IMR-90 (cell line): ENCODE data around the gene TBC1D10A. TPM values are rescaled to one million over a fixed set of nuclear protein-coding genes. Genes with fewer than 3 reads are reported as not detected.
A peak's percentile ranks its signal among the peaks of the same experiment; 100 is the strongest.

Experiments used
- ATAC-seq: fragments of 200-7000 bp; cut with Tn5 transposase; 2 replicates; pipeline ENCODE4 v1.9.1; 2020; ENCODE audit warnings: low read depth, mild to moderate bottlenecking, moderate library complexity
- BruUV-seq: library from RNA; stranded (reverse); fragments of 400-500 nt; replicated peaks from 2 replicates; lab custom pipeline; 2021; lab: Mats Ljungman, UMichigan
- CTCF ChIA-PET: fragments of 300-600 bp; formaldehyde crosslinking; extraction: SDS; loops from one replicate; lab custom pipeline; 2021; ENCODE audit warnings: antibody characterized with exemption; lab: Yijun Ruan, JAX
- POLR2A ChIA-PET: fragments of 300-600 bp; sonication (Branson Sonifier 250); formaldehyde crosslinking; loops from one replicate; lab custom pipeline; 2022; ENCODE audit warnings: antibody characterized with exemption; ENCODE audit not compliant: unreplicated experiment; lab: Charles Lee
- DNase-seq: peaks from one replicate; pipeline ENCODE4 v3.0.0; 2013
- H2AFZ ChIP-seq: replicated peaks from 2 replicates; pipeline ENCODE3; 2013; ENCODE audit warnings: low read length, mild to moderate bottlenecking; ENCODE audit not compliant: poor library complexity
- H2AK5ac ChIP-seq: 2 replicates; pipeline ENCODE4 v1.6.1; 2013; ENCODE audit warnings: low read depth, low read length, inconsistent platforms
- H2AK9ac ChIP-seq: replicated peaks from 2 replicates; pipeline ENCODE3; 2013; ENCODE audit warnings: mild to moderate bottlenecking, low read depth, low read length, moderate library complexity; ENCODE audit not compliant: poor library complexity
- H2BK120ac ChIP-seq: 2 replicates; pipeline ENCODE4 v1.6.1; 2013; ENCODE audit warnings: low read depth, low read length, inconsistent platforms
- H2BK15ac ChIP-seq: 3 replicates; pipeline ENCODE4 v1.6.1; 2013; ENCODE audit warnings: low read depth, low read length, inconsistent platforms
- H2BK20ac ChIP-seq: 2 replicates; pipeline ENCODE4 v1.6.1; 2013; ENCODE audit warnings: low read depth, mild to moderate bottlenecking, inconsistent platforms, low read length, moderate library complexity
- H2BK5ac ChIP-seq: 2 replicates; pipeline ENCODE4 v1.6.1; 2013; ENCODE audit warnings: mild to moderate bottlenecking, low read depth, low read length, inconsistent platforms; ENCODE audit not compliant: poor library complexity, severe bottlenecking
- H3K14ac ChIP-seq: replicated peaks from 2 replicates; pipeline ENCODE4 v1.6.1; 2013; ENCODE audit warnings: low read depth, low read length, inconsistent platforms
- H3K18ac ChIP-seq: 2 replicates; pipeline ENCODE4 v1.6.1; 2013; ENCODE audit warnings: low read depth, low read length, control low read depth
- H3K23ac ChIP-seq: 2 replicates; pipeline ENCODE4 v1.6.1; 2013; ENCODE audit warnings: low read depth, low read length, inconsistent platforms
- H3K27ac ChIP-seq: 2 replicates; pipeline ENCODE4 v1.5.1; 2013; ENCODE audit warnings: mild to moderate bottlenecking, control low read depth, low read length; ENCODE audit not compliant: insufficient read depth
- H3K27me3 ChIP-seq: 2 replicates; pipeline ENCODE4 v1.6.1; 2013; ENCODE audit warnings: low read length; ENCODE audit not compliant: control insufficient read depth, insufficient read depth
- H3K36me3 ChIP-seq: 2 replicates; pipeline ENCODE4 v1.6.1; 2013; ENCODE audit warnings: low read length, mixed read lengths; ENCODE audit not compliant: control insufficient read depth, insufficient read depth
- H3K4ac ChIP-seq: 2 replicates; pipeline ENCODE4 v1.6.1; 2013; ENCODE audit warnings: low read depth, low read length, inconsistent platforms
- H3K4me1 ChIP-seq: 2 replicates; pipeline ENCODE4 v1.6.1; 2013; ENCODE audit warnings: low read length, mixed read lengths; ENCODE audit not compliant: control insufficient read depth, insufficient read depth
- H3K4me2 ChIP-seq: 2 replicates; pipeline ENCODE4 v1.6.1; 2013; ENCODE audit warnings: low read depth, mild to moderate bottlenecking, control low read depth, low read length, moderate library complexity
- H3K4me3 ChIP-seq: 2 replicates; pipeline ENCODE4 v1.5.1; 2013; ENCODE audit warnings: low read depth, mild to moderate bottlenecking, control low read depth, low read length, moderate library complexity; ENCODE audit not compliant: insufficient read depth
- H3K56ac ChIP-seq: 2 replicates; pipeline ENCODE4 v1.6.1; 2013; ENCODE audit warnings: low read length, inconsistent platforms; ENCODE audit not compliant: insufficient read depth; ENCODE audit errors: extremely low read depth
- H3K79me1 ChIP-seq, 2 experiments: 2 replicates each; pipeline ENCODE4 v1.6.1; 2013; ENCODE audit warnings: low read length in 2 of 2, inconsistent platforms in 1 of 2, low read depth in 1 of 2
- H3K9ac ChIP-seq: 2 replicates; pipeline ENCODE4 v1.6.1; 2013; ENCODE audit warnings: low read depth, low read length, control low read depth
- H3K9me1 ChIP-seq: 2 replicates; pipeline ENCODE4 v1.6.1; 2013; ENCODE audit warnings: low read length, inconsistent platforms; ENCODE audit not compliant: insufficient read depth
- H3K9me3 ChIP-seq: 2 replicates; pipeline ENCODE4 v1.6.1; 2013; ENCODE audit warnings: low read length; ENCODE audit not compliant: control insufficient read depth, insufficient read depth
- H4K20me1 ChIP-seq: 2 replicates; pipeline ENCODE4 v1.6.1; 2013; ENCODE audit warnings: low read length, inconsistent platforms; ENCODE audit not compliant: insufficient read depth
- H4K5ac ChIP-seq: 2 replicates; pipeline ENCODE4 v1.6.1; 2013; ENCODE audit warnings: mild to moderate bottlenecking, low read depth, low read length, control low read depth
- H4K8ac ChIP-seq, 2 experiments: 2 replicates each; pipeline ENCODE4 v1.6.1; 2013; ENCODE audit warnings: low read depth in 2 of 2, low read length in 2 of 2, control low read depth in 1 of 2, inconsistent platforms in 1 of 2
- H4K91ac ChIP-seq: 2 replicates; pipeline ENCODE4 v1.6.1; 2013; ENCODE audit warnings: low read depth, low read length, inconsistent platforms; ENCODE audit not compliant: insufficient read depth
- BHLHE40 ChIP-seq: fragments of 150-350 bp; IDR thresholded peaks from 2 replicates; pipeline ENCODE4 v1.6.1; 2016; ENCODE audit warnings: mild to moderate bottlenecking, low read depth, low read length
- CEBPB ChIP-seq: IDR thresholded peaks from 2 replicates; pipeline ENCODE4 v1.6.1; 2012; ENCODE audit warnings: low read depth, low read length, improper control_type of control experiment
- CHD1 ChIP-seq: IDR thresholded peaks from 2 replicates; pipeline ENCODE4 v1.6.1; 2012; ENCODE audit warnings: low read depth, low read length, improper control_type of control experiment
- CTCF ChIP-seq: conservative IDR thresholded peaks from 2 replicates; pipeline ENCODE4 v1.5.1; 2012; ENCODE audit warnings: mild to moderate bottlenecking, low read depth, low read length, improper control_type of control experiment
- ELK1 ChIP-seq: fragments of 150-350 bp; IDR thresholded peaks from 2 replicates; pipeline ENCODE4 v1.6.1; 2016; ENCODE audit warnings: low read depth, mild to moderate bottlenecking, low read length, moderate library complexity, borderline replicate concordance
- FOS ChIP-seq: fragments of 150-350 bp; IDR thresholded peaks from 2 replicates; pipeline ENCODE4 v1.6.1; 2016; ENCODE audit warnings: low read depth, low read length
- MAFK ChIP-seq: IDR thresholded peaks from 2 replicates; pipeline ENCODE4 v1.6.1; 2012; ENCODE audit warnings: low read depth, low read length, improper control_type of control experiment
- MAZ ChIP-seq: IDR thresholded peaks from 2 replicates; pipeline ENCODE4 v1.6.1; 2012; ENCODE audit warnings: low read depth, mild to moderate bottlenecking, low read length, improper control_type of control experiment, moderate library complexity, borderline replicate concordance
- MXI1 ChIP-seq: IDR thresholded peaks from 2 replicates; pipeline ENCODE4 v1.6.1; 2012; ENCODE audit warnings: low read depth, mild to moderate bottlenecking, low read length, moderate library complexity, borderline replicate concordance
- NFE2L2 ChIP-seq: fragments of 150-350 bp; IDR thresholded peaks from 2 replicates; pipeline ENCODE4 v1.6.1; 2016; ENCODE audit warnings: low read depth, mild to moderate bottlenecking, low read length
- POLR2A ChIP-seq: IDR thresholded peaks from 2 replicates; pipeline ENCODE4 v1.6.1; 2012; ENCODE audit warnings: mild to moderate bottlenecking, low read depth, low read length
- RAD21 ChIP-seq: IDR thresholded peaks from 2 replicates; pipeline ENCODE4 v1.6.1; 2012; ENCODE audit warnings: low read length, improper control_type of control experiment
- RFX5 ChIP-seq: IDR thresholded peaks from 2 replicates; pipeline ENCODE4 v1.8.0; 2012; ENCODE audit warnings: low read depth, mild to moderate bottlenecking, low read length, moderate library complexity
- WGBS, 2 experiments: methylation state at CpG; one replicate each; pipeline versions ENCODE4 v1.1.5 to v1.1.7; 2013; ENCODE audit warnings: missing lambda C conversion rate in 2 of 2; ENCODE audit not compliant: insufficient read length in 1 of 2; ENCODE audit errors: extremely low coverage in 2 of 2; 5-methylcytosine and 5-hydroxymethylcytosine counted together
- dilution Hi-C: fragments of 300-500 bp; cut with HindIII; formaldehyde crosslinking; loops from one replicate; pipeline ENCODE4 v1.14.3; 2018; ENCODE audit warnings: low sequenced_read_pairs; ENCODE audit not compliant: unreplicated experiment
- in situ Hi-C: fragments of 300-500 bp; cut with MboI; formaldehyde crosslinking; loops from 3 replicates; pipeline ENCODE4 v1.14.3; 2019; ENCODE audit warnings: low sequenced_read_pairs, inconsistent platforms, mixed read lengths
- intact Hi-C: fragments of 100-400 bp; cut with micrococcal nuclease; formaldehyde crosslinking; loops from 2 replicates; pipeline ENCODE4 v1.10.0; 2022
- polyA plus RNA-seq, 3 experiments: library from polyadenylated mRNA; depleted of rRNA; stranded (reverse); fragments of >200 nt; gene quantifications; 2 replicates each; pipeline ENCODE4 v1.2.3, GENCODE V29; 2012; ENCODE audit warnings: low replicate concordance in 1 of 3
- total RNA-seq: library from RNA; depleted of rRNA; stranded (reverse); fragments of >200 nt; gene quantifications from 2 replicates; pipeline ENCODE4 v1.2.3, GENCODE V29; 2012

TBC1D10A gene
- total and polyA plus RNA-seq, 2 of the 4 experiments (the other 2 are of a cell fraction) = 16.3 to 33.1 TPM

- TF ChIP-seq ELK1 (no peak), CHD1 (no peak), NFE2L2 (no peak), MXI1 (no peak)
These were observed 63.6 kb downstream of the TBC1D10A start (continued) for GRCh38 chr22:30262917-30263741.

DNA sequence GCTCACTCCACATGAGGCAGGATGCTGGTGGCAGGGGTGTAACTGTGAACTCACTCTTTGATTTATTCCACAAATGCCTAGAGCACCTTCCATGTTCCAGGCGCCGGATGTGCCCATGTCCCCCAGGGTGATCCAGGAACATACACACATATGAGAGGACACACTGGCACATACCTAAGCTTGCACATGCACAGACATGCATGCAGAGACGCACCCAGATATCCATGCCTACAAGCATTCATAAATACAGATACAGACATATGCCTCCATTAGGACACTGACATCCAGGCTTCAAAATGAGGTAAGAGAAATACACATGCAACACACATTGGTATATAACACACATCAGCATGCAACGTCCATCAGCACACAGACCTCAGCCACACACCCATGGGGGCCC, 64.6 kb downstream of the TBC1D10A start:
- Histone ChIP-seq H3K9me1 (no peaks in the 10 kb centered on the region; the same call in 1 of the 2 replicates), H3K23ac (no peak overlapping the region), H3K56ac (no peak overlapping the region), H3K4me3 (no peak overlapping the region), H3K9ac (no peak overlapping the region), H4K5ac (no peak overlapping the region; the same call in 1 of the 2 replicates), H2BK120ac (no peak overlapping the region), H2AK9ac (no peak overlapping the region), H2BK15ac (no peak overlapping the region), H3K14ac (no peak overlapping the region), H3K18ac (no peak overlapping the region), H2AK5ac (peak overlapping the region; percentile 66), H3K9me3 (no peaks in the 10 kb centered on the region), H3K4me1 (peaks cover 6% of the 10 kb centered on the region; the same call in 1 of the 2 replicates), H2BK20ac (no peak overlapping the region), H3K4me2 (no peak overlapping the region), H3K27me3 (no peaks in the 10 kb centered on the region; the same call in 1 of the 2 replicates), H3K36me3 (no peaks in the 10 kb centered on the region), H3K4ac (no peak overlapping the region), H4K8ac (no peak overlapping the region), H3K27ac (no peak overlapping the region), H2BK5ac (no peak overlapping the region), H4K91ac (no peak overlapping the region), H4K20me1 (no peaks in the 10 kb centered on the region), H2AFZ (no peak overlapping the region), H3K79me1 (no peaks in the 10 kb centered on the region)
- no TSS peak for BruUV-seq
- ChIA-PET CTCF (no interaction called here), POLR2A (no interaction called here)
- no peak for DNase-seq
- ATAC-seq = no peak
- dilution Hi-C loops (no loop called here), in situ Hi-C loops (loop anchor here (5.0 kb wide), 1 partner anchor 155 kb away; no protein-coding TSS in a partner anchor), intact Hi-C loops (loop anchor here (2.0 kb wide), 2 partner anchors 125 to 223 kb away; partner anchors contain the start of gene RNF215)
- WGBS, 2 experiments = 93% methylated on average over 3 of the region's 4 CpGs; no CpG with 5 or more reads in 1 of the 2 experiments
- TF ChIP-seq CTCF (no peak), BHLHE40 (no peak), FOS (no peak), MXI1 (no peak), CHD1 (no peak), RAD21 (no peak), RFX5 (no peak), MAZ (no peak), POLR2A (no peak), MAFK (no peak), CEBPB (no peak)
